HepG2 (cell line): ENCODE measurements around the gene SPATA46. TPM values are rescaled to one million over a fixed set of nuclear protein-coding genes. Genes with fewer than 3 reads are reported as not detected.
A peak's percentile ranks its signal among the peaks of the same experiment; 100 is the strongest.

ENCODE experiments used
- ATAC-seq: fragments of 200-7000 bp; cut with Tn5 transposase; 3 replicates; pipeline ENCODE4 v1.9.1; 2020; ENCODE audit warnings: mild to moderate bottlenecking, moderate library complexity
- BruUV-seq: library from RNA; stranded (reverse); fragments of 400-500 nt; replicated peaks from 2 replicates; lab custom pipeline; 2021; lab: Mats Ljungman, UMichigan
- CTCF ChIA-PET: fragments of 300-600 bp; formaldehyde crosslinking; extraction: SDS; loops from one replicate; lab custom pipeline; 2021; ENCODE audit warnings: low total read pairs, inconsistent platforms, low intra/inter-chr PET ratio; lab: Yijun Ruan, JAX
- POLR2A ChIA-PET: fragments of 350-600 bp; sonication (Branson Sonifier 250); formaldehyde crosslinking; loops from one replicate; lab custom pipeline; 2020; ENCODE audit warnings: antibody characterized with exemption, inconsistent platforms; lab: Yijun Ruan, JAX
- DNase-seq: peaks from one replicate; pipeline ENCODE4 v3.0.0-alpha.2; 2015; ENCODE audit warnings: low spot score
- FAIRE-seq: peaks from 3 replicates; lab custom pipeline; 2011; peaks lifted over from hg19 to GRCh38; lab: Jason Lieb, UNC
- H2AFZ ChIP-seq: one replicate; pipeline ENCODE4 v1.6.1; 2011; ENCODE audit warnings: low read length, inconsistent platforms
- H3K27ac ChIP-seq: fragments of 300-600 bp; 3 replicates; pipeline ENCODE4 v1.8.0; 2011; ENCODE audit warnings: mixed run types, mild to moderate bottlenecking, mixed read lengths, low read length, inconsistent platforms; ENCODE audit not compliant: insufficient read depth; ENCODE audit errors: extremely low read length
- H3K27me3 ChIP-seq, 2 experiments: fragments of 200-600 bp in 1 of 2; 2 replicates in 1 of 2; 3 replicates in 1 of 2; pipeline versions ENCODE4 v1.6.0 to v1.8.0; 2011; ENCODE audit warnings: low read length in 2 of 2, mild to moderate bottlenecking in 2 of 2, moderate library complexity in 2 of 2, inconsistent platforms in 1 of 2; ENCODE audit not compliant: insufficient read depth in 2 of 2, control insufficient read depth in 1 of 2
- H3K36me3 ChIP-seq, 2 experiments: fragments of 200-600 bp in 1 of 2; replicated peaks in 1 of 2; 2 replicates in 1 of 2; 3 replicates in 1 of 2; pipeline versions ENCODE4 v1.5.1 to v1.8.0; 2011; ENCODE audit warnings: low read length in 2 of 2, inconsistent platforms in 1 of 2; ENCODE audit not compliant: insufficient read depth in 2 of 2, control insufficient read depth in 1 of 2
- H3K4me1 ChIP-seq: 2 replicates; pipeline ENCODE4 v1.5.1; 2012; ENCODE audit warnings: low read length, inconsistent platforms; ENCODE audit not compliant: insufficient read depth
- H3K4me2 ChIP-seq: 2 replicates; pipeline ENCODE4 v1.6.0; 2011; ENCODE audit warnings: low read depth, low read length, inconsistent platforms
- H3K4me3 ChIP-seq, 3 experiments: fragments of 200-600 bp in 1 of 3; sonication (generic), shearing (Covaris generic) in 1 of 3; replicated peaks in 1 of 3; 2 replicates each; pipeline ENCODE4 v1.5.1; 2011 to 2016; ENCODE audit warnings: low read length in 3 of 3, inconsistent platforms in 2 of 3, low read depth in 2 of 3, mild to moderate bottlenecking in 2 of 3, control low read depth in 1 of 3, mixed read lengths in 1 of 3; ENCODE audit not compliant: insufficient read depth in 1 of 3
- H3K79me2 ChIP-seq: one replicate; pipeline ENCODE4 v1.6.1; 2011; ENCODE audit warnings: low read length, inconsistent platforms; ENCODE audit not compliant: insufficient read depth
- H3K9ac ChIP-seq: 2 replicates; pipeline ENCODE4 v1.6.0; 2011; ENCODE audit warnings: mild to moderate bottlenecking, low read depth, low read length, inconsistent platforms; ENCODE audit not compliant: insufficient read depth
- H3K9me3 ChIP-seq: 2 replicates; pipeline ENCODE4 v1.5.1; 2012; ENCODE audit warnings: mild to moderate bottlenecking, low read length
- H4K20me1 ChIP-seq: 2 replicates; pipeline ENCODE4 v1.6.0; 2011; ENCODE audit warnings: inconsistent platforms, mild to moderate bottlenecking, low read length, moderate library complexity; ENCODE audit not compliant: insufficient read depth
- AGO2 ChIP-seq: fragments of 200-400 bp; formaldehyde crosslinking; optimal IDR thresholded peaks from 2 replicates; pipeline ENCODE3; 2017; ENCODE audit warnings: mild to moderate bottlenecking, low read depth, low read length, moderate library complexity
- HHEX ChIP-seq: IDR thresholded peaks from 2 replicates; pipeline ENCODE4 v1.6.1; 2016; ENCODE audit warnings: control low read depth
- REPIN1 ChIP-seq: sonication (generic); formaldehyde crosslinking; IDR thresholded peaks from 2 replicates; pipeline ENCODE4 v1.8.0; 2022; ENCODE audit warnings: missing genetic modification reagents, low read depth, mild to moderate bottlenecking, borderline replicate concordance
- ZHX2 ChIP-seq, 2 experiments: sonication (generic) in 1 of 2; formaldehyde crosslinking in 1 of 2; IDR thresholded peaks; 2 replicates each; pipeline versions ENCODE4 v1.6.1 to v1.9.0; 2014 to 2022; ENCODE audit warnings: antibody characterized with exemption in 1 of 2, borderline replicate concordance in 1 of 2, inconsistent platforms in 1 of 2, low read depth in 1 of 2, missing genetic modification reagents in 1 of 2
- ZNF335 ChIP-seq: sonication (generic); formaldehyde crosslinking; IDR thresholded peaks from 2 replicates; pipeline ENCODE4 v1.4.0; 2020; ENCODE audit warnings: missing genetic modification reagents
- WGBS: methylation state at CpG from one replicate; pipeline ENCODE4 v1.1.6; 2017; ENCODE audit warnings: low lambda C conversion rate; 5-methylcytosine and 5-hydroxymethylcytosine counted together
- in situ Hi-C: cut with HindIII; loops from 2 replicates; pipeline ENCODE4 v1.10.0; 2017; ENCODE audit warnings: low pct_unique_long_range_greater_than_20kb; ENCODE audit not compliant: extremely low pct_ligation_motif_present
- intact Hi-C: fragments of 100-400 bp; cut with micrococcal nuclease; formaldehyde crosslinking; loops from one replicate; pipeline ENCODE4 v1.10.0; 2022; ENCODE audit not compliant: unreplicated experiment
- polyA plus RNA-seq, 8 experiments: library from polyadenylated mRNA; depleted of rRNA in 3 of 8; stranded (reverse) in 7 of 8; unstranded in 1 of 8; fragments of >200 nt; fragmentation: Illumina TruSeq in 4 of 8; extraction: Trizol in 4 of 8; gene quantifications; 2 replicates each; pipeline versions ENCODE4 v1.2.1 to v1.2.3, GENCODE V29; 2011 to 2016; ENCODE audit warnings: low read depth in 4 of 8, missing spikeins in 1 of 8, mixed read lengths in 1 of 8; ENCODE audit not compliant: insufficient read depth in 1 of 8
- total RNA-seq, 5 experiments: library from RNA; depleted of rRNA; stranded (reverse); fragments of >200 nt; fragmentation: Illumina TruSeq; extraction: Trizol; gene quantifications; 2 replicates each; pipeline ENCODE4 v1.2.3, GENCODE V29; 2016; ENCODE audit warnings: low read depth in 1 of 5
- TF ChIP-seq, protein P1 (sequence below): IDR thresholded peaks from 2 replicates; pipeline ENCODE4 v1.4.0; 2020; ENCODE audit warnings: mild to moderate bottlenecking, missing genetic modification reagents

Gene SPATA46
- total and polyA plus RNA-seq, 2 of the 13 experiments (the other 11 are each of a cell fraction or from before 2014, with no cell fraction given), result not detected

DNA sequence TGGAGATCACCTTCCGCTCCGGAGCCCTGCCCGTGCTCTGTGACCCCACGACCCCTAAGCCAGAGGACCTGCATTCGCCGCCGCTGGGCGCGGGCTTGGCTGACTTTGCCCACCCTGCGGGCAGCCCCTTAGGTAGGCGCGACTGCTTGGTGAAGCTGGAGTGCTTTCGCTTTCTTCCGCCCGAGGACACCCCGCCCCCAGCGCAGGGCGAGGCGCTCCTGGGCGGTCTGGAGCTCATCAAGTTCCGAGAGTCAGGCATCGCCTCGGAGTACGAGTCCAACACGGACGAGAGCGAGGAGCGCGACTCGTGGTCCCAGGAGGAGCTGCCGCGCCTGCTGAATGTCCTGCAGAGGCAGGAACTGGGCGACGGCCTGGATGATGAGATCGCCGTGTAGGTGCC is 9.6 kb downstream of the SPATA46 start:
- peaks cover 3% of the 10 kb centered on the region for H3K4me1 ChIP-seq
- no peak overlapping the region for H3K9ac ChIP-seq
- BruUV-seq, result no TSS peak
- peaks cover 12 to 38% of the 10 kb centered on the region in 2 experiments; a peak in 4 of 5 replicates for H3K36me3 ChIP-seq
- no peak overlapping the region for H3K4me2 ChIP-seq
- FAIRE-seq (no peak), DNase-seq (no peak), ATAC-seq (no peak)
- TF ChIP-seq AGO2, result peak; percentile 48
- TF ChIP-seq ZNF335 (CRISPR knock-in tag), result no peak
- TF ChIP-seq ZHX2 (IDR thresholded peaks at IDR 0.05; ENCODE audit: low read depth), result no peak
- TF ChIP-seq ZHX2 (CRISPR knock-in tag; IDR thresholded peaks at IDR 0.05; ENCODE audit: borderline replicate concordance), result no peak
- no peak for TF ChIP-seq REPIN1 (CRISPR knock-in tag)
- TF ChIP-seq HHEX (CRISPR knock-in tag), result no peak
- TF ChIP-seq, protein P1, sequence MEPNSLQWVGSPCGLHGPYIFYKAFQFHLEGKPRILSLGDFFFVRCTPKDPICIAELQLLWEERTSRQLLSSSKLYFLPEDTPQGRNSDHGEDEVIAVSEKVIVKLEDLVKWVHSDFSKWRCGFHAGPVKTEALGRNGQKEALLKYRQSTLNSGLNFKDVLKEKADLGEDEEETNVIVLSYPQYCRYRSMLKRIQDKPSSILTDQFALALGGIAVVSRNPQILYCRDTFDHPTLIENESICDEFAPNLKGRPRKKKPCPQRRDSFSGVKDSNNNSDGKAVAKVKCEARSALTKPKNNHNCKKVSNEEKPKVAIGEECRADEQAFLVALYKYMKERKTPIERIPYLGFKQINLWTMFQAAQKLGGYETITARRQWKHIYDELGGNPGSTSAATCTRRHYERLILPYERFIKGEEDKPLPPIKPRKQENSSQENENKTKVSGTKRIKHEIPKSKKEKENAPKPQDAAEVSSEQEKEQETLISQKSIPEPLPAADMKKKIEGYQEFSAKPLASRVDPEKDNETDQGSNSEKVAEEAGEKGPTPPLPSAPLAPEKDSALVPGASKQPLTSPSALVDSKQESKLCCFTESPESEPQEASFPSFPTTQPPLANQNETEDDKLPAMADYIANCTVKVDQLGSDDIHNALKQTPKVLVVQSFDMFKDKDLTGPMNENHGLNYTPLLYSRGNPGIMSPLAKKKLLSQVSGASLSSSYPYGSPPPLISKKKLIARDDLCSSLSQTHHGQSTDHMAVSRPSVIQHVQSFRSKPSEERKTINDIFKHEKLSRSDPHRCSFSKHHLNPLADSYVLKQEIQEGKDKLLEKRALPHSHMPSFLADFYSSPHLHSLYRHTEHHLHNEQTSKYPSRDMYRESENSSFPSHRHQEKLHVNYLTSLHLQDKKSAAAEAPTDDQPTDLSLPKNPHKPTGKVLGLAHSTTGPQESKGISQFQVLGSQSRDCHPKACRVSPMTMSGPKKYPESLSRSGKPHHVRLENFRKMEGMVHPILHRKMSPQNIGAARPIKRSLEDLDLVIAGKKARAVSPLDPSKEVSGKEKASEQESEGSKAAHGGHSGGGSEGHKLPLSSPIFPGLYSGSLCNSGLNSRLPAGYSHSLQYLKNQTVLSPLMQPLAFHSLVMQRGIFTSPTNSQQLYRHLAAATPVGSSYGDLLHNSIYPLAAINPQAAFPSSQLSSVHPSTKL (CRISPR knock-in tag), result no peak
- 95% methylated on average over 24 of the region's 36 CpGs for WGBS
- in situ Hi-C loops, result no loop called here
- ChIA-PET POLR2A (no interaction called here), CTCF (no interaction called here)
- no peak overlapping the region for H2AFZ ChIP-seq
- no peak overlapping the region for H3K27ac ChIP-seq
- no peaks in the 10 kb centered on the region for H4K20me1 ChIP-seq
- no peak overlapping the region for H3K4me3 ChIP-seq
- intact Hi-C loops, result no loop called here
- no peaks in the 10 kb centered on the region for H3K27me3 ChIP-seq
- H3K9me3 ChIP-seq, result no peaks in the 10 kb centered on the region
- H3K79me2 ChIP-seq, result no peaks in the 10 kb centered on the region
